Measurements from ENCODE around the gene NUTM2G.
"Not testable (repeated sequence)": the region's sequence is repeated elsewhere in the genome, so short reads cannot be mapped to it uniquely, and the experiment has no call there.

The NUTM2G gene

GRCh38 chr9:96949346-96949745 lies 20.7 kb downstream of the NUTM2G start:
- DNase-seq (ENCODE audit: low spot score) = not testable (repeated sequence)

DNA sequence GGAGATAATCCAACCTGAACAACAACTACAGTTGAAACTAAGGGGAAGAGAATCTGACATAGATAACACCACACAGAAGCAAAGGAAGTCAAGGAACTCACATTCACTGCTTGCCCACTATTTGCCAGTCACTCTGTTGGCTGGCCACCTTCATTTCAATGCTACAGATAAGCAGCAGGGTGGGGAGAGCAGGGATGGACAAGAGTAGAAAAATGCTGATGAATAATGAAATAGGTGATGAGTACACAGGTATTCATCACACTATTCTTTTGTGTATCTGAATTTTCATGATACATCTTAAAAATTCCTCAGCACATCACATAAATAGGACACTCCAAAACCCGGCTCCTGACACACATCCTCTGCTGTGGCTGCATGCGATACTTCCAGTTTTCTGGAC lies 21.9 kb downstream of the NUTM2G start:
- not testable (repeated sequence) for DNase-seq (ENCODE audit: low spot score)

DNA sequence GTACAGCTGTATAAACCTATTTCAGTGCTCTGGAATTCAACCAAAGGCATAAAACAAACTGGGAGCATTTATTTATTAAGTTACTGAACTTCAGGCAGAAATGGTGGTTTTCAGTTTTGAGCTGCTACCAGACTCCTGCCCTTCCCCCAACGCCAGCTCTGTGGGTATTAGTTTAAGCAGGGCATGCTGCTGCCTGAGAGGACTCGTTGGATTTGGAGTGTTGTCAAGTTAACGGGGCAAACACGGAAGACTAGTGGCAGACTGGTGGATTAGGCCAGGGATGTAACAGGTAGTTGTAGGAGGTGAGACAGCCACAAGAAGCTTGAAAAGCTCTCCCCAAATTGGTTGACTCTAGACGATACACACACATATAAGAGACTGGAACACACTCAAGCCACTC lies 38.9 kb downstream of the NUTM2G start:
- not testable (repeated sequence) for DNase-seq (ENCODE audit: low spot score)

DNA sequence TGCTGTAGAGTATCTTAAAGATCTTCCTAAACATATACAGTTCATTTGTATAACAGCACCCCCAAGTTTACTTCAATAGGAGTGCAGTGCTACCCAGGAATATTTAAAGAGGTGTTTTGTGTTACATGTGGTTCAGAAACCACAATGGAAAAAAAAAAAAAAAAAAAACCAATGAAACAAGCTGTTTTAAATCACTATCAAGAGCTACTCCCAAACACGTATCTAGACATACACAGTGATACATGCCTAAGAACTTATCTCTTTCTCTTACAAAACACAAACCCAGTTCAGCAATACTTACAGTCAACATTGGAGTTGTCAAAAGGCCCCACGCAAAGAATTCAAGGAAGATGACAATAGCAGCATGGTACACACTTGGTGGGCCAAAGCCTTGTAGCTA lies 43.9 kb downstream of the NUTM2G start:
- DNase-seq (ENCODE audit: low spot score) = not testable (repeated sequence)

- not testable (repeated sequence) for DNase-seq (ENCODE audit: low spot score)
Observed at GRCh38 chr9:96974037-96974436, 45.4 kb downstream of the NUTM2G start.

GRCh38 chr9:96983496-96984122 lies 55.0 kb downstream of the NUTM2G start:
- DNase-seq (ENCODE audit: low spot score) = not testable (repeated sequence)

GRCh38 chr9:96984139-96984538 lies 55.5 kb downstream of the NUTM2G start:
- not testable (repeated sequence) for DNase-seq (ENCODE audit: low spot score)

DNA sequence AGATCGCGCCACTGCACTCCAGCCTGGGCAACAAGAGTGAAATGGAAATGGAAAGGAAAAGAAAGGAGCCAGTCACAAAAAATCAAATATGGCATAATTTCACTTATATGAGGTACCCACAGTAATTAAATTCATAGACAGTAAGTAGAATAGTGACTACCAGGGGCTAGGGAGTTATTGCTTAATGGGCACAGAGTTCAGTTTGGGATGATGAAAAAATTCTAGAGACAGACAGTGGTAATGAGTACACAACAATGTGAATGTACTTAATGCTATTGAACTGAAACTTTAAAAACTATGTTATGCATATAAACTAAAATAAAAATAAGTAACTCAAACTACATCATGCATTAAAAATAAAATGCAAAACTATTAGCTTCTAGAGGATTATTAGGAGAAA lies 56.2 kb downstream of the NUTM2G start:
- not testable (repeated sequence) for DNase-seq (ENCODE audit: low spot score)

Measured in pons (tissue), 1 donor.